Suprapubic skin (tissue), 4 donors: Measurements from ENCODE around the gene CUL9. TPM values are rescaled to one million over a fixed set of nuclear protein-coding genes. Genes with fewer than 3 reads are reported as not detected.
"Not testable (repeated sequence)": the region's sequence is repeated elsewhere in the genome, so short reads cannot be mapped to it uniquely, and the experiment has no call there.

Source experiments
- DNase-seq, 2 donors: peaks; one replicate each; pipeline ENCODE4 v3.0.0-alpha.2; 2019; ENCODE audit warnings: low spot score in 2 of 2
- H3K27ac ChIP-seq: fragments of 200-600 bp; sonication (generic); one replicate; pipeline ENCODE4 v1.5.1; 2019
- H3K27me3 ChIP-seq: fragments of 200-600 bp; sonication (generic); one replicate; pipeline ENCODE4 v1.5.1; 2019
- H3K36me3 ChIP-seq: fragments of 200-600 bp; sonication (generic); one replicate; pipeline ENCODE4 v1.5.1; 2019
- H3K4me1 ChIP-seq: fragments of 200-600 bp; sonication (generic); one replicate; pipeline ENCODE4 v1.5.1; 2019
- H3K4me3 ChIP-seq: fragments of 200-600 bp; sonication (generic); one replicate; pipeline ENCODE4 v1.5.1; 2019; ENCODE audit warnings: mild to moderate bottlenecking
- H3K9me3 ChIP-seq: fragments of 200-600 bp; sonication (generic); one replicate; pipeline ENCODE4 v1.5.1; 2019
- CTCF ChIP-seq, 2 donors: fragments of 200-600 bp in 1 of 2; fragments of 450-650 bp in 1 of 2; sonication (generic) in 1 of 2; IDR thresholded peaks; one replicate each; pipeline ENCODE4 v1.5.1; 2016 to 2019; ENCODE audit warnings: antibody characterized with exemption in 2 of 2, mild to moderate bottlenecking in 1 of 2, moderate library complexity in 1 of 2
- EP300 ChIP-seq: sonication (generic); formaldehyde crosslinking; IDR thresholded peaks from one replicate; pipeline ENCODE4 v1.6.1; 2017; ENCODE audit warnings: antibody characterized with exemption
- POLR2A ChIP-seq, 2 donors: fragments of 450-650 bp; IDR thresholded peaks; one replicate each; pipeline ENCODE4 v1.6.1; 2017; ENCODE audit warnings: antibody characterized with exemption in 2 of 2, mild to moderate bottlenecking in 2 of 2, moderate library complexity in 2 of 2
- POLR2AphosphoS5 ChIP-seq, 3 donors: sonication (generic); formaldehyde crosslinking; IDR thresholded peaks; one replicate each; pipeline ENCODE4 v1.6.1; 2017; ENCODE audit warnings: antibody characterized with exemption in 3 of 3
- WGBS: methylation state at CpG from one replicate; pipeline ENCODE4 v1.1.5; 2018; 5-methylcytosine and 5-hydroxymethylcytosine counted together
- total RNA-seq, 4 donors: library from RNA; depleted of rRNA; stranded (reverse); fragments of >200 nt; gene quantifications; one replicate each; pipeline ENCODE4 v1.1.0, GENCODE V29; 2016

CUL9 gene
- 100 to 1,000 TPM in 2 of 4 donors, 10 to 100 TPM in 2; 51.8 to 130 (median 92.4) TPM for total RNA-seq

- no peaks in the 10 kb centered on the region for H3K9me3 ChIP-seq
- TF ChIP-seq POLR2AphosphoS5 (IDR thresholded peaks at IDR 0.05) (peak in 2 of 3 donors; percentile 74 to 97), POLR2A (IDR thresholded peaks at IDR 0.05) (peak in 1 of 2 donors; percentile 45), CTCF (IDR thresholded peaks at IDR 0.05) (no peak), EP300 (no peak)
- H3K27me3 ChIP-seq: no peaks in the 10 kb centered on the region
- peaks cover 43% of the 10 kb centered on the region for H3K36me3 ChIP-seq
- peak; percentile 91 for DNase-seq
- 2% methylated on average over 23 of the region's 51 CpGs for WGBS
- H3K4me1 ChIP-seq: peaks cover 59% of the 10 kb centered on the region
- H3K4me3 ChIP-seq: peak within 1 kb of the TSS; percentile 79
- peak within 1 kb of the TSS; percentile 81 for H3K27ac ChIP-seq
Observed at GRCh38 chr6:43181942-43182860, at the start of gene CUL9. TSS of gene CUL9 (plus strand) at chr6:43182196. CDS start at chr6:43184311, 2,115 bp downstream.

- DNase-seq: no peak
- no peak for TF ChIP-seq EP300
- TF ChIP-seq POLR2A (IDR thresholded peaks at IDR 0.05): no peak
- no peak for TF ChIP-seq POLR2AphosphoS5 (IDR thresholded peaks at IDR 0.05)
- TF ChIP-seq CTCF (IDR thresholded peaks at IDR 0.05): no peak
- H3K27ac ChIP-seq: no peak overlapping the region
- no peaks in the 10 kb centered on the region for H3K9me3 ChIP-seq
- no peak overlapping the region for H3K4me3 ChIP-seq
- H3K4me1 ChIP-seq: peaks cover 1% of the 10 kb centered on the region
- H3K36me3 ChIP-seq: peaks cover 9% of the 10 kb centered on the region
- H3K27me3 ChIP-seq: no peaks in the 10 kb centered on the region
- 94% methylated on average over 3 of the region's 3 CpGs for WGBS
Observed at GRCh38 chr6:43138267-43138666, 43.7 kb upstream of the CUL9 start.

GRCh38 chr6:43139973-43140372, 42.0 kb upstream of the CUL9 start:
- not testable (repeated sequence) for DNase-seq, H3K4me1 ChIP-seq, H3K27me3 ChIP-seq, H3K4me3 ChIP-seq, H3K36me3 ChIP-seq, H3K27ac ChIP-seq, H3K9me3 ChIP-seq
- 87% methylated on average over 11 of the region's 11 CpGs for WGBS

GRCh38 chr6:43141644-43142043, 40.4 kb upstream of the CUL9 start:
- TF ChIP-seq CTCF (IDR thresholded peaks at IDR 0.05): no peak
- no peak for TF ChIP-seq EP300
- TF ChIP-seq POLR2AphosphoS5 (IDR thresholded peaks at IDR 0.05): no peak
- Histone ChIP-seq H3K4me3 (no peak overlapping the region), H3K9me3 (no peaks in the 10 kb centered on the region), H3K36me3 (peaks cover 15% of the 10 kb centered on the region), H3K27ac (no peak overlapping the region), H3K27me3 (no peaks in the 10 kb centered on the region), H3K4me1 (peaks cover 9% of the 10 kb centered on the region)
- WGBS: 82% methylated on average over 16 of the region's 16 CpGs
- DNase-seq: no peak

- H3K36me3 ChIP-seq: peaks cover 18% of the 10 kb centered on the region
- H3K4me1 ChIP-seq: peaks cover 9% of the 10 kb centered on the region
- TF ChIP-seq POLR2A (IDR thresholded peaks at IDR 0.05): no peak
- no peak for TF ChIP-seq EP300
- TF ChIP-seq POLR2AphosphoS5 (IDR thresholded peaks at IDR 0.05): no peak
- TF ChIP-seq CTCF (IDR thresholded peaks at IDR 0.05): no peak
- no peak for DNase-seq
- 75% methylated on average over 10 of the region's 14 CpGs for WGBS
- no peaks in the 10 kb centered on the region for H3K9me3 ChIP-seq
- no peak overlapping the region for H3K27ac ChIP-seq
- no peaks in the 10 kb centered on the region for H3K27me3 ChIP-seq
- no peak overlapping the region for H3K4me3 ChIP-seq
Observed at GRCh38 chr6:43142101-43142500, 39.9 kb upstream of the CUL9 start.
